ENCODE measurements around the gene REM2.

REM2 gene

GRCh38 chr14:22872833-22873520, 10.0 kb upstream of the REM2 start:
- no peak for DNase-seq (ENCODE audit: extremely low read depth in 1 of 2, low read depth in 1 of 2)

- DNase-seq (ENCODE audit: extremely low read depth in 1 of 2, low read depth in 1 of 2) = no peak
Measured at GRCh38 chr14:22875003-22875747, 7.8 kb upstream of the REM2 start.

- DNase-seq (ENCODE audit: extremely low read depth in 1 of 2, low read depth in 1 of 2) = no peak
Measured at GRCh38 chr14:22875748-22876319, 7.2 kb upstream of the REM2 start.

- no peak for DNase-seq (ENCODE audit: extremely low read depth in 1 of 2, low read depth in 1 of 2)
Measured at GRCh38 chr14:22877000-22877501, 6.0 kb upstream of the REM2 start.

GRCh38 chr14:22878271-22879246, 4.5 kb upstream of the REM2 start:
- no peak for DNase-seq (ENCODE audit: extremely low read depth in 1 of 2, low read depth in 1 of 2)

- no peak for DNase-seq (ENCODE audit: extremely low read depth in 1 of 2, low read depth in 1 of 2)
Measured at GRCh38 chr14:22882064-22882463, 958 bp upstream of the REM2 start.

- DNase-seq (ENCODE audit: extremely low read depth in 1 of 2, low read depth in 1 of 2) = peak in 1 of 2 donors; percentile 17
Measured at GRCh38 chr14:22882529-22883172, 371 bp upstream of the REM2 start.

- no peak for DNase-seq (ENCODE audit: extremely low read depth in 1 of 2, low read depth in 1 of 2)
Measured at GRCh38 chr14:22884076-22884737, 1.2 kb downstream of the REM2 start.

- DNase-seq (ENCODE audit: extremely low read depth in 1 of 2, low read depth in 1 of 2) = no peak
Measured at GRCh38 chr14:22884738-22885523, 1.9 kb downstream of the REM2 start.

- no peak for DNase-seq (ENCODE audit: extremely low read depth in 1 of 2, low read depth in 1 of 2)
Measured at GRCh38 chr14:22885975-22886374, 3.0 kb downstream of the REM2 start.

GRCh38 chr14:22886500-22887259, 3.7 kb downstream of the REM2 start:
- DNase-seq (ENCODE audit: extremely low read depth in 1 of 2, low read depth in 1 of 2) = peak; percentile 21 to 57

- DNase-seq (ENCODE audit: extremely low read depth in 1 of 2, low read depth in 1 of 2) = no peak
Measured at GRCh38 chr14:22887260-22887989, 4.4 kb downstream of the REM2 start.

GRCh38 chr14:22887990-22888378, 5.0 kb downstream of the REM2 start:
- peak in 1 of 2 donors; percentile 17 for DNase-seq (ENCODE audit: extremely low read depth in 1 of 2, low read depth in 1 of 2)

GRCh38 chr14:22888662-22889061, 5.6 kb downstream of the REM2 start:
- no peak for DNase-seq (ENCODE audit: extremely low read depth in 1 of 2, low read depth in 1 of 2)

- no peak for DNase-seq (ENCODE audit: extremely low read depth in 1 of 2, low read depth in 1 of 2)
Measured at GRCh38 chr14:22890416-22890815, 7.4 kb downstream of the REM2 start.

GRCh38 chr14:22892488-22892887, 9.5 kb downstream of the REM2 start:
- DNase-seq (ENCODE audit: extremely low read depth in 1 of 2, low read depth in 1 of 2) = no peak

- DNase-seq (ENCODE audit: extremely low read depth in 1 of 2, low read depth in 1 of 2) = no peak
Measured at GRCh38 chr14:22893706-22894105, 10.7 kb downstream of the REM2 start.

- DNase-seq (ENCODE audit: extremely low read depth in 1 of 2, low read depth in 1 of 2) = no peak
Measured at GRCh38 chr14:22895402-22895801, 12.4 kb downstream of the REM2 start.
